Measurements from ENCODE around the gene METTL22. TPM values are rescaled to one million over a fixed set of nuclear protein-coding genes. Genes with fewer than 3 reads are reported as not detected.
A peak's percentile ranks its signal among the peaks of the same experiment; 100 is the strongest.

Gene METTL22
- total RNA-seq, 2 donors from 2014 or later: 18.9 to 47.5 TPM

- 52 to 58% methylated on average over 8 of the region's 8 CpGs for WGBS, 2 donors
- DNase-seq (no peak), ATAC-seq (peak; percentile 54)
- TF ChIP-seq CTCF (IDR thresholded peaks at IDR 0.05): no peak
- TF ChIP-seq POLR2A (IDR thresholded peaks at IDR 0.05): no peak
- Histone ChIP-seq H3K9me3 (peaks cover 0 to 11% (median 0%) of the 10 kb centered on the region in 3 donors), H3K4me3 (no peak overlapping the region), H3K36me3 (replicated peaks in 1 of 2; ENCODE audit: insufficient read depth in 1 of 2, low read depth in 2 of 2) (no peaks in the 10 kb centered on the region), H3K4me1 (peaks cover 33% of the 10 kb centered on the region), H3K27me3 (no peaks in the 10 kb centered on the region), H3K27ac (peak overlapping the region in 2 of 4 donors; percentile 3 to 18)
- intact Hi-C loops (cut with DNase I): no loop called here
Observed at GRCh38 chr16:8691728-8692127, 70.2 kb downstream of the METTL22 start.

GRCh38 chr16:8694795-8695728 lies 73.6 kb downstream of the METTL22 start:
- Histone ChIP-seq H3K9me3 (peaks cover 0 to 1% (median 0%) of the 10 kb centered on the region in 3 donors), H3K27ac (no peak overlapping the region), H3K27me3 (no peaks in the 10 kb centered on the region), H3K36me3 (replicated peaks in 1 of 2; ENCODE audit: insufficient read depth in 1 of 2, low read depth in 2 of 2) (no peaks in the 10 kb centered on the region), H3K4me3 (no peak overlapping the region), H3K4me1 (peaks cover 28% of the 10 kb centered on the region)
- intact Hi-C loops (cut with DNase I): no loop called here
- DNase-seq (no peak), ATAC-seq (no peak)
- TF ChIP-seq CTCF (IDR thresholded peaks at IDR 0.05) (no peak), POLR2A (IDR thresholded peaks at IDR 0.05) (no peak)
- WGBS, 2 donors: 65 to 71% methylated on average over 17 to 18 of the region's 18 CpGs

GRCh38 chr16:8696880-8697279 lies 75.4 kb downstream of the METTL22 start:
- intact Hi-C loops (cut with DNase I): no loop called here
- no peak for ATAC-seq
- 80 to 87% methylated on average over 12 of the region's 12 CpGs for WGBS, 2 donors
- Histone ChIP-seq H3K27ac (no peak overlapping the region), H3K27me3 (no peaks in the 10 kb centered on the region), H3K4me1 (peaks cover 23% of the 10 kb centered on the region), H3K4me3 (no peak overlapping the region), H3K9me3 (no peaks in the 10 kb centered on the region), H3K36me3 (replicated peaks in 1 of 2; ENCODE audit: insufficient read depth in 1 of 2, low read depth in 2 of 2) (no peaks in the 10 kb centered on the region)
- no peak for TF ChIP-seq CTCF (IDR thresholded peaks at IDR 0.05)
- TF ChIP-seq POLR2A (IDR thresholded peaks at IDR 0.05): no peak
- no peak for DNase-seq

GRCh38 chr16:8697965-8698364 lies 76.5 kb downstream of the METTL22 start:
- TF ChIP-seq POLR2A (IDR thresholded peaks at IDR 0.05): no peak
- no peak for TF ChIP-seq CTCF (IDR thresholded peaks at IDR 0.05)
- intact Hi-C loops (cut with DNase I): no loop called here
- Histone ChIP-seq H3K4me3 (no peak overlapping the region), H3K9me3 (no peaks in the 10 kb centered on the region), H3K4me1 (peaks cover 22% of the 10 kb centered on the region), H3K27me3 (no peaks in the 10 kb centered on the region), H3K27ac (no peak overlapping the region), H3K36me3 (replicated peaks in 1 of 2; ENCODE audit: insufficient read depth in 1 of 2, low read depth in 2 of 2) (no peaks in the 10 kb centered on the region)
- WGBS, 2 donors: 35 to 59% methylated on average over 3 of the region's 3 CpGs
- no peak for DNase-seq
- ATAC-seq: no peak

Small RNAs within 50 kb of the gene (small RNA-seq; reads per million reads assigned to genes)
- not detected for gene RN7SL743P

Other genes starting within 250 kb of the METTL22 start
- not detected for gene TMEM114, start 31.2 kb upstream of the METTL22 start, total RNA-seq
- gene ABAT, start 52.9 kb downstream of the METTL22 start, total RNA-seq: 10 to 100 TPM; 27.0 to 40.2 TPM
- 1 to 10 TPM in 1 of 2 donors, under 1 TPM in 1; 0.99 to 3.6 TPM for gene TMEM186, start 175.9 kb downstream of the METTL22 start, total RNA-seq
- gene PMM2, start 176.1 kb downstream of the METTL22 start, total RNA-seq: 100 to 1,000 TPM in 1 of 2 donors, 10 to 100 TPM in 1; 34.8 to 127 TPM
- 10 to 100 TPM; 16.5 to 59.9 TPM for gene CARHSP1, start 247.3 kb downstream of the METTL22 start, total RNA-seq

Measured in body of pancreas (tissue), 4 donors.